ENCODE data around the gene DKKL1.

DNA sequence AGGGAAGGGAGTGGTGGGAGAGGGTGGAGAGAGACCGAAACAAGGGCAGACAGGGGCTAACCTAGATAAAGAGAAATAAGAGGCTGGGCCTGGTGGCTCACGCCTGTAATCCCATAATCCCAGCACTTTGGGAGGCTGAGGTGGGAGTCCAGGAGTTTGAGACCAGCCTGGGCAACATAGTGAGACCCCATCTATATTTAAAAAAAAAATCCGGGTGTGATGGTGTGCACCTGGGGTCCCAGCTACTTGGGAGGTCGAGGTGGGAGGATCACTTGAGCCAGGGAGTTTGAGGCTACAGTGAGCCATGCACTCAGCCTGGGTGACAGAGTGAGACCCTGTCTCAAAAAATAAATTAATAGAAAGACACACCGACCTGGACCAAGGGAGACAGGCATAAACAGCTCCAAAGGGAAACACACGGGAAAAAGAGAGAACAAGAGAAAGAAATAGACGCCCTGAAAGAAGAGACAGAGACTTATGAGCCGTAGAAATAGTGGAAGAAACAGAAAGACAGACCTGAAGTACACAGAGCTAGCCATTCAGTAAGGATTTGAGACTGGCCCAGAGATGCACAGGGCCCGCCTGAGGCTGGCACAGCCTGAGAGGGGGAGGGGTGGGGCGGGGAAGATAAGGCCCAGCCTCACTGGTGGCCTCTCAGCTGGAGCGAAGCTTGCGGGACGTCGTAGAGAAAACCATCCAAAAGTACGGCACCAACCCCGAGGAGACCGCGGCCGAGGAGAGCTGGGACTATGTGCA lies 26.2 kb upstream of the DKKL1 start:
- TF ChIP-seq MYBL2 (CRISPR knock-in tag; IDR thresholded peaks at IDR 0.05) (no peak), ZNF138 (CRISPR knock-in tag; conservative IDR thresholded peaks at IDR 0.05) (no peak), MLX (CRISPR knock-in tag; IDR thresholded peaks at IDR 0.05) (no peak), TEAD4 (CRISPR knock-in tag; IDR thresholded peaks at IDR 0.05) (no peak), FOXP4 (CRISPR knock-in tag; IDR thresholded peaks at IDR 0.05) (no peak), CBFB (CRISPR knock-in tag; IDR thresholded peaks at IDR 0.05; ENCODE audit: low read depth) (no peak), CTCF (IDR thresholded peaks at IDR 0.05) (no peak)
